GM06990 (cell line): Measurements from ENCODE around the gene SCT.

ENCODE experiments used
- DNase-seq: peaks from one replicate; pipeline ENCODE4 v3.0.0-alpha.2; 2011; ENCODE audit not compliant: insufficient read length; ENCODE audit errors: extremely low read depth
- H3K27me3 ChIP-seq: replicated peaks from 2 replicates; pipeline ENCODE4 v1.6.0; 2011; ENCODE audit warnings: low read length; ENCODE audit not compliant: control insufficient read depth, insufficient read depth
- H3K36me3 ChIP-seq: 2 replicates; pipeline ENCODE4 v1.5.1; 2011; ENCODE audit warnings: low read length; ENCODE audit not compliant: control insufficient read depth, insufficient read depth
- H3K4me3 ChIP-seq: replicated peaks from 2 replicates; pipeline ENCODE4 v1.5.1; 2011; ENCODE audit warnings: low read depth, mild to moderate bottlenecking, control low read depth, low read length
- TF ChIP-seq, protein P1 (sequence below): IDR thresholded peaks from 2 replicates; pipeline ENCODE4 v1.5.1; 2011; ENCODE audit warnings: low read length, control low read depth, mild to moderate bottlenecking, inconsistent platforms; ENCODE audit not compliant: insufficient read depth, poor library complexity, severe bottlenecking

SCT gene

DNA sequence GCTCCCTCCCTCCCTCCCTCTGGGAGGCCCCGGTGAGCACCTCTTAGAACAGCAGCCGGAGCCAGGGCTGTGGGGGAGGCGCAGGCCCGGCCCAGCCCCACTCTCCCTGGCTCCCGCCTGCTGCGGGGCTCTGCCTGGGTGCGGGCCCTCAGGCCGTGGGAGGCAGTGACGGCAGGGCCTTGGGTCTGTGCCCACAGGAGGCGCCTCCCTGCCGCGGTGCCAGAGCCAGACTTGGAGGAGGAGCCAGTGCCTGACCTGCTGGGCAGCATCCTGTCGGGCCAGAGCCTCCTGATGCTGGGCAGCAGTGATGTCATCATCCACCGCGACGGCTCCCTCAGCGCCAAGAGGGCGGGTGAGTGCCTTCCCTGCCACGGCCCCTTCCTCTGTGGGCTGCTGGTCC is 20.7 kb downstream of the SCT start:
- Histone ChIP-seq H3K27me3 (no peaks in the 10 kb centered on the region), H3K36me3 (peaks cover 45% of the 10 kb centered on the region), H3K4me3 (no peak overlapping the region)
- DNase-seq = no peak
- TF ChIP-seq, protein P1, sequence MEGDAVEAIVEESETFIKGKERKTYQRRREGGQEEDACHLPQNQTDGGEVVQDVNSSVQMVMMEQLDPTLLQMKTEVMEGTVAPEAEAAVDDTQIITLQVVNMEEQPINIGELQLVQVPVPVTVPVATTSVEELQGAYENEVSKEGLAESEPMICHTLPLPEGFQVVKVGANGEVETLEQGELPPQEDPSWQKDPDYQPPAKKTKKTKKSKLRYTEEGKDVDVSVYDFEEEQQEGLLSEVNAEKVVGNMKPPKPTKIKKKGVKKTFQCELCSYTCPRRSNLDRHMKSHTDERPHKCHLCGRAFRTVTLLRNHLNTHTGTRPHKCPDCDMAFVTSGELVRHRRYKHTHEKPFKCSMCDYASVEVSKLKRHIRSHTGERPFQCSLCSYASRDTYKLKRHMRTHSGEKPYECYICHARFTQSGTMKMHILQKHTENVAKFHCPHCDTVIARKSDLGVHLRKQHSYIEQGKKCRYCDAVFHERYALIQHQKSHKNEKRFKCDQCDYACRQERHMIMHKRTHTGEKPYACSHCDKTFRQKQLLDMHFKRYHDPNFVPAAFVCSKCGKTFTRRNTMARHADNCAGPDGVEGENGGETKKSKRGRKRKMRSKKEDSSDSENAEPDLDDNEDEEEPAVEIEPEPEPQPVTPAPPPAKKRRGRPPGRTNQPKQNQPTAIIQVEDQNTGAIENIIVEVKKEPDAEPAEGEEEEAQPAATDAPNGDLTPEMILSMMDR = no peak

DNA sequence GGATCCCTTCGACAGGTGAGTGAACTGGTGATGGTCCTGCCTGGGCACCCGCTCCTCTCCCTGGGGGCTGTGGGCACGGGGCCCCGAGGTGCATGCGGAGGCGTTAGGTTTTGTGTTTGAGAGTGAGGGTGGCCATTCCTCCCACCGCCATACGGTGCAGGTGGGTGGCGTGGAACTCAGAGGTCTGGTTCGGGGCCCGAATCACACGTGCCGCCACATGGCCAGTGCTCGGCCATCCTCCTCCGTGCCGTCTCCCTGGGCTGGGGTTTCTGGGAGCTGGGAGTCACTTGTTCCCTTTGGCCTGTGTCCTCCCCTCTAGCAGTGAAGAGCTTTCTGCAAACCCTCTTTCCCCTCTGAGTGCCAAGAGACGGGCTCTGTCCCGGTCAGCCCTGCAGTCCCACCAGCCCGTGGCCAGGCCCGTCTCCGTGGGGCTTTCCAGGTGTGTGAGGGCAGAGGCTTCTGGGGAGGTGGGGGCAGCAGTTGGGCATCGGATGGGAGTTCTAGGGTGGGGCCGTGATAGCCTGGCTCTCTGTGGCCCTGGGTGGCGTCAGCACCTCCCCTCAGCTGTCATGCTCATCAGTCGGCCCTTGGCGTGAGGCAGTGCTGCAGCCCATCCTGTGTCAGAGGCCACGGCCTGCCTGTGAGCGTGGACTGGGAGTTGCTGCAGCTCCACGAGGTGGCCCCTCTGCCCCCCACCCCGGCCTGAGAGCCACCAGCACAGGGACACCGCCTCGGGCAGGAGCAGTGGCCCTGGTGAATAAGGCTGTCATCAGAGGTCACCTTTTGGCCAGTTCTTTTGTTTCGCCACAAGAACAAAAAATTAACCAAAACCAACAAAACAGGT is 21.5 kb downstream of the SCT start:
- TF ChIP-seq, protein P1 = no peak
- Histone ChIP-seq H3K36me3 (peaks cover 38% of the 10 kb centered on the region), H3K27me3 (no peaks in the 10 kb centered on the region), H3K4me3 (no peak overlapping the region)
- no peak for DNase-seq

DNA sequence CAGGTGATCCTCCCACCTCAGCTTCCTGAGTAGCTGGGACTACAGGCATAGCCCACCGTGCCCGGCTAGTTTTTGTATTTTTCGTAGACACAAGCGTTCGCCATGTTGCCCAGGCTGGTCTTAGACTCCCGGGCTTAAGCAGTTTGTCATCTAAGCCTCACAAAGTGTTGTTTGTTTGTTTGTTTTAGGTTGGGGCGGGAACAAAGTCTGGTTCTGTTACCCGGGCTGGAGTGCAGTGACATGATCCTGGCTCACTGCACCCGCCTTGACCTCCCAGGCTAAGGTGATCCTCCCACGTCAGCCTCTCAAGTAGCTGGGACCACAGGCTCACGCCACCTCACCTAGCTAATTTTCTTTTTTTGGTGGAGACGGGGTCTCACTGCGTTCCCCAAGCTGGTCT is 23.8 kb downstream of the SCT start:
- H3K36me3 ChIP-seq = peaks cover 35% of the 10 kb centered on the region
- TF ChIP-seq, protein P1 = no peak
- no peak overlapping the region for H3K4me3 ChIP-seq

DNA sequence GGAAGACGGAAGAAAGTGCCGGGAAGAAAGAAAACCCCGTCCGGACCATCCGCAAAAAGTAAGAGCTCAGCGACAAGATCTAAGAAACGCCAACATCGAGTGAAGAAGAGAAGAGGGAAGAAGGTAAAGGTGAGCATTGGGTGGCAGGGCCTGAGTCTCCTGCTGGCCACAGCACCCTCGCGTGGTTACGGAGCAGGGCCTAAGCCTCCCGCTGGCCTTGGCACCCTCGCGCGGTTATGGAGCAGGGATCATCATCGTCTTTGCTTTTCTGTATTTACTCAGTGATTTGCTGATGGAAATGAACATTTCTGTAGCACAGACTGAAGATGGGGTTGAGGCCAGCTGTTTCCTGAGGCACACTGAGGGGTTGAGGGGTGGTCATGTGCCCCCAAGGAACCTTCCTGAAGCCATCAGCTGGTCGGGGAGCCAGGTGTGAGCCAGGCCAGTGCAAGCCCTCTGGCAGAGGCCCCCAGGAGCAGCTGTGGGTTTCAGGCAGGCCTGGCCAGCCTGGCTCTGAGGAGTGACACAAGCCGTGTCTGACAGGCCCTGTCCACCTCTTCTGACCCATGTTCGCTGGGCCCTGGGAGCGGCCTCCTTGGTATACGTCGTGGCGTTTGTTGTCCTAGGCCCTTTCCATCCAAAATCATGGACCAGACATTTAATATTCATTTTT is 25.3 kb downstream of the SCT start:
- Histone ChIP-seq H3K27me3 (no peaks in the 10 kb centered on the region), H3K36me3 (peaks cover 41% of the 10 kb centered on the region), H3K4me3 (no peak overlapping the region)
- TF ChIP-seq, protein P1 = no peak
- DNase-seq = no peak

More for the DNA sequence above, 23.8 kb downstream of the SCT start:
- H3K27me3 ChIP-seq = no peaks in the 10 kb centered on the region
- no peak for DNase-seq

DNA sequence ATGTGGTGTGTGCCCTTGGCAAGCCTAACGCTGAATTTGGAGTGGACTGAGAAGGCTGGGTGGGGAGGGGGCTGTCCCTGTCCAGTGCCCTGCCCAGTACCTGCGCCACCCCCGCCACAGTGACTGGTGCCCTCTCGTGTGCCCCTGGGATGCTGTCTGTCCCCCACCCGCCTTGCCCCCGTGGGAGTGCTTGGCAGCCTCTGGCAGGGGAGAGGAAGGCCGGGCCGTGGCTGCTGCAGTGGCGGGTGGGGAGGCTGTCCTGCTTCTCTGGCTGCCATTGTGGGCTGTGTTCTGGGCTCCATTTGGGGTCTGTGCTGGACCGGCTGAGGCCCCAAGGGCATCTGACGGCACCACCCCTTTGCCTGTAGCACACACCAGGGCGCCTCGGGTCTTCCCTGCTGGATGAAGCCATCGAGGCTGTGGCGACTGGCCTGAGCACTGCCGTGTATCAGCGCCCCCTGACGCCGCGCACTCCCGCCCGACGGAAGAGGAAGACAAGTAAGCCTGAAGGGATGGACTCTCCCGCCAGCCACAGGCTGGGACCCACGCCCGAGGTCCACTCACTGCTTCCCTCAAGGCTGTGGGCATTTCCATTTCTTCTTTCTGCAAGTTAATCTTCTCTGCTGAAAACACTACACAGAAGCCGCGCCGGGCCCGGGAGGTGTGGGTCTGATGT is 28.8 kb downstream of the SCT start:
- Histone ChIP-seq H3K4me3 (no peak overlapping the region), H3K36me3 (peaks cover 41% of the 10 kb centered on the region), H3K27me3 (no peaks in the 10 kb centered on the region)
- no peak for DNase-seq
- TF ChIP-seq, protein P1 = no peak
